CD4-positive, CD25-positive, alpha-beta regulatory T cell (primary cell): ENCODE results near the gene UBR2. TPM values are rescaled to one million over a fixed set of nuclear protein-coding genes. Genes with fewer than 3 reads are reported as not detected.
"Not testable (repeated sequence)": the region's sequence is repeated elsewhere in the genome, so short reads cannot be mapped to it uniquely, and the experiment has no call there.

ENCODE experiments used
- ATAC-seq, 2 donors: fragments of 150-1000 bp; cut with Tn5 transposase; one replicate each; pipeline ENCODE4 v1.10.0; 2021; ENCODE audit warnings: low read depth in 2 of 2, moderate number of reproducible peaks in 2 of 2, moderate library complexity in 1 of 2
- DNase-seq, 3 donors: peaks; one replicate each; pipeline versions ENCODE4 v3.0.0 to v3.0.0-alpha.2; 2012 to 2022; ENCODE audit warnings: mixed read lengths in 1 of 3
- H3K27ac ChIP-seq: one replicate; pipeline ENCODE4 v1.7.0; 2013; ENCODE audit warnings: mild to moderate bottlenecking, low read length; ENCODE audit not compliant: insufficient read depth, poor library complexity, severe bottlenecking
- H3K27me3 ChIP-seq: one replicate; pipeline ENCODE4 v1.7.0; 2013; ENCODE audit warnings: low read length; ENCODE audit not compliant: control insufficient read depth, insufficient read depth
- H3K36me3 ChIP-seq: one replicate; pipeline ENCODE4 v1.7.0; 2013; ENCODE audit warnings: mild to moderate bottlenecking, low read length, moderate library complexity; ENCODE audit not compliant: control insufficient read depth, insufficient read depth
- H3K4me1 ChIP-seq: 2 replicates; pipeline ENCODE4 v1.7.0; 2013; ENCODE audit warnings: mild to moderate bottlenecking, low read length; ENCODE audit not compliant: insufficient read depth, control insufficient read depth, poor library complexity, severe bottlenecking
- H3K4me3 ChIP-seq: one replicate; pipeline ENCODE4 v1.7.0; 2013; ENCODE audit warnings: low read depth, mild to moderate bottlenecking, low read length, moderate library complexity
- H3K9me3 ChIP-seq, 2 experiments: 1 replicate in 1 of 2; 2 replicates in 1 of 2; pipeline ENCODE4 v1.7.0; 2013; ENCODE audit warnings: low read length in 2 of 2, mild to moderate bottlenecking in 1 of 2, moderate library complexity in 1 of 2; ENCODE audit not compliant: control insufficient read depth in 2 of 2
- H3K27ac Mint-ChIP-seq, 3 donors: one replicate each; pipeline ENCODE4 v1.8.0; 2020 to 2022; ENCODE audit warnings: mild to moderate bottlenecking in 3 of 3, mixed read lengths in 3 of 3, moderate library complexity in 2 of 3
- H3K27me3 Mint-ChIP-seq: one replicate; pipeline ENCODE4 v1.8.0; 2022; ENCODE audit warnings: mild to moderate bottlenecking, mixed read lengths
- H3K36me3 Mint-ChIP-seq: one replicate; pipeline ENCODE4 v1.8.0; 2020; ENCODE audit warnings: mixed read lengths
- H3K4me1 Mint-ChIP-seq, 4 donors: one replicate each; pipeline ENCODE4 v1.8.0; 2020 to 2022; ENCODE audit warnings: mixed read lengths in 4 of 4, mild to moderate bottlenecking in 1 of 4
- H3K4me3 Mint-ChIP-seq, 4 donors: one replicate each; pipeline ENCODE4 v1.8.0; 2020 to 2022; ENCODE audit warnings: mild to moderate bottlenecking in 4 of 4, mixed read lengths in 4 of 4, moderate library complexity in 3 of 4
- H3K9me3 Mint-ChIP-seq, 7 donors: one replicate each; pipeline ENCODE4 v1.8.0; 2020 to 2022; ENCODE audit warnings: mixed read lengths in 7 of 7, mild to moderate bottlenecking in 3 of 7, moderate library complexity in 2 of 7
- polyA plus RNA-seq, 4 donors: library from polyadenylated mRNA; unstranded; fragments of 300-500 nt; fragmentation: Illumina TruSeq; gene quantifications; one replicate each; pipeline ENCODE4 v1.2.3, GENCODE V29; 2021
- total RNA-seq: library from RNA; stranded (reverse); gene quantifications from one replicate; pipeline ENCODE4 v1.2.3, GENCODE V29; 2022

The UBR2 gene
- total and polyA plus RNA-seq, 5 donors from 2014 or later = 9.9 to 50.2 (median 11.5) TPM

GRCh38 chr6:42604699-42605098 is 40.9 kb downstream of the UBR2 start:
- not testable (repeated sequence) for H3K27me3 Mint-ChIP-seq, H3K27ac ChIP-seq, ATAC-seq, H3K9me3 ChIP-seq, H3K9me3 Mint-ChIP-seq, H3K4me1 ChIP-seq, H3K27me3 ChIP-seq, DNase-seq, H3K4me3 Mint-ChIP-seq, H3K4me3 ChIP-seq
- H3K27ac Mint-ChIP-seq = peak overlapping the region in 2 of 3 donors; percentile 17 to 55
- H3K4me1 Mint-ChIP-seq = peaks cover 6 to 19% (median 13%) of the 10 kb centered on the region in 4 donors
- H3K36me3 Mint-ChIP-seq = peaks cover 26% of the 10 kb centered on the region
- H3K36me3 ChIP-seq = peaks cover 49% of the 10 kb centered on the region

- H3K9me3 ChIP-seq = no peaks in the 10 kb centered on the region
- Mint-ChIP-seq H3K27me3 (no peaks in the 10 kb centered on the region), H3K4me3 (no peak overlapping the region), H3K27ac (no peak overlapping the region), H3K36me3 (peaks cover 23% of the 10 kb centered on the region), H3K9me3 (no peaks in the 10 kb centered on the region), H3K4me1 (peaks cover under 1 to 12% (median 5%) of the 10 kb centered on the region in 4 donors)
- DNase-seq = peak in 1 of 3 donors; percentile 39
- H3K4me3 ChIP-seq = no peak overlapping the region
- H3K27me3 ChIP-seq = no peaks in the 10 kb centered on the region
- peaks cover 51% of the 10 kb centered on the region for H3K36me3 ChIP-seq
- no peak for ATAC-seq
- H3K27ac ChIP-seq = no peak overlapping the region
- no peaks in the 10 kb centered on the region for H3K4me1 ChIP-seq
Measured at GRCh38 chr6:42610416-42610815, 46.6 kb downstream of the UBR2 start.

- Mint-ChIP-seq H3K27me3 (no peaks in the 10 kb centered on the region), H3K36me3 (peaks cover 17% of the 10 kb centered on the region), H3K27ac (no peak overlapping the region), H3K4me3 (no peak overlapping the region), H3K4me1 (peaks cover 0 to 1% (median 0%) of the 10 kb centered on the region in 4 donors), H3K9me3 (no peaks in the 10 kb centered on the region)
- Histone ChIP-seq H3K4me1 (no peaks in the 10 kb centered on the region), H3K9me3 (no peaks in the 10 kb centered on the region), H3K27ac (no peak overlapping the region), H3K27me3 (no peaks in the 10 kb centered on the region), H3K4me3 (no peak overlapping the region), H3K36me3 (peaks cover 58% of the 10 kb centered on the region)
- DNase-seq = no peak
- no peak for ATAC-seq
Measured at GRCh38 chr6:42615518-42615917, 51.7 kb downstream of the UBR2 start.

GRCh38 chr6:42616716-42617115 is 52.9 kb downstream of the UBR2 start:
- Mint-ChIP-seq H3K9me3 (no peaks in the 10 kb centered on the region), H3K4me3 (no peak overlapping the region), H3K36me3 (peaks cover 16% of the 10 kb centered on the region), H3K27me3 (no peaks in the 10 kb centered on the region), H3K4me1 (no peaks in the 10 kb centered on the region), H3K27ac (no peak overlapping the region)
- no peaks in the 10 kb centered on the region for H3K4me1 ChIP-seq
- no peaks in the 10 kb centered on the region for H3K9me3 ChIP-seq
- no peak overlapping the region for H3K4me3 ChIP-seq
- DNase-seq (no peak), ATAC-seq (no peak)
- H3K36me3 ChIP-seq = peaks cover 65% of the 10 kb centered on the region
- H3K27ac ChIP-seq = no peak overlapping the region
- no peaks in the 10 kb centered on the region for H3K27me3 ChIP-seq

- no peaks in the 10 kb centered on the region for H3K27me3 Mint-ChIP-seq
- no peaks in the 10 kb centered on the region for H3K4me1 Mint-ChIP-seq
- no peaks in the 10 kb centered on the region for H3K9me3 Mint-ChIP-seq
- H3K27ac Mint-ChIP-seq = no peak overlapping the region
- Histone ChIP-seq H3K4me1 (no peaks in the 10 kb centered on the region), H3K27ac (no peak overlapping the region), H3K27me3 (no peaks in the 10 kb centered on the region), H3K4me3 (no peak overlapping the region), H3K36me3 (peaks cover 62% of the 10 kb centered on the region), H3K9me3 (no peaks in the 10 kb centered on the region)
- ATAC-seq (no peak), DNase-seq (no peak)
- no peak overlapping the region for H3K4me3 Mint-ChIP-seq
- peaks cover 14% of the 10 kb centered on the region for H3K36me3 Mint-ChIP-seq
Measured at GRCh38 chr6:42618105-42618504, 54.3 kb downstream of the UBR2 start.

- Histone ChIP-seq H3K4me1 (no peaks in the 10 kb centered on the region), H3K36me3 (peaks cover 59% of the 10 kb centered on the region)
Measured at GRCh38 chr6:42618686-42619085, 54.9 kb downstream of the UBR2 start.

GRCh38 chr6:42619963-42620362 is 56.1 kb downstream of the UBR2 start:
- Mint-ChIP-seq H3K27me3 (no peaks in the 10 kb centered on the region), H3K9me3 (no peaks in the 10 kb centered on the region), H3K4me3 (no peak overlapping the region), H3K36me3 (peaks cover 19% of the 10 kb centered on the region), H3K4me1 (peaks cover 0 to 4% (median 0%) of the 10 kb centered on the region in 4 donors), H3K27ac (no peak overlapping the region)
- Histone ChIP-seq H3K4me1 (no peaks in the 10 kb centered on the region), H3K9me3 (no peaks in the 10 kb centered on the region), H3K27ac (no peak overlapping the region), H3K4me3 (no peak overlapping the region), H3K27me3 (no peaks in the 10 kb centered on the region), H3K36me3 (peaks cover 65% of the 10 kb centered on the region)
- ATAC-seq (no peak), DNase-seq (no peak)

More at GRCh38 chr6:42618686-42619085, 54.9 kb downstream of the UBR2 start:
- no peak for DNase-seq
- Histone ChIP-seq H3K9me3 (no peaks in the 10 kb centered on the region), H3K27ac (no peak overlapping the region), H3K27me3 (no peaks in the 10 kb centered on the region), H3K4me3 (no peak overlapping the region)
- Mint-ChIP-seq H3K4me1 (no peaks in the 10 kb centered on the region), H3K27ac (no peak overlapping the region), H3K36me3 (peaks cover 12% of the 10 kb centered on the region), H3K27me3 (no peaks in the 10 kb centered on the region), H3K9me3 (no peaks in the 10 kb centered on the region), H3K4me3 (no peak overlapping the region)
- ATAC-seq = no peak

GRCh38 chr6:42624601-42625000 is 60.8 kb downstream of the UBR2 start:
- peak overlapping the region in 2 of 3 donors; percentile 40 to 79 for H3K27ac Mint-ChIP-seq
- H3K4me3 ChIP-seq = no peak overlapping the region
- no peak overlapping the region for H3K27ac ChIP-seq
- H3K27me3 Mint-ChIP-seq = no peaks in the 10 kb centered on the region
- no peak for DNase-seq
- H3K4me1 ChIP-seq = no peaks in the 10 kb centered on the region
- H3K4me1 Mint-ChIP-seq = peaks cover 9 to 12% (median 11%) of the 10 kb centered on the region in 4 donors
- H3K36me3 ChIP-seq = peaks cover 42% of the 10 kb centered on the region
- H3K9me3 Mint-ChIP-seq = no peaks in the 10 kb centered on the region
- peaks cover 15% of the 10 kb centered on the region for H3K36me3 Mint-ChIP-seq
- ATAC-seq = no peak
- H3K27me3 ChIP-seq = no peaks in the 10 kb centered on the region
- H3K4me3 Mint-ChIP-seq = no peak overlapping the region
- no peaks in the 10 kb centered on the region for H3K9me3 ChIP-seq
